Activated CD4-positive, alpha-beta T cell treated with anti-CD3 and anti-CD28 coated beads for 36 hours (primary cell): ENCODE data around the gene PRKD1. TPM values are rescaled to one million over a fixed set of nuclear protein-coding genes. Genes with fewer than 3 reads are reported as not detected.

Source experiments
- ATAC-seq: fragments of 200-7000 bp; cut with Tn5 transposase; one replicate; pipeline ENCODE4 v1.10.0; 2021; ENCODE audit warnings: mild to moderate bottlenecking, moderate library complexity
- CTCF ChIA-PET: fragments of 350-600 bp; sonication (Branson Sonifier 250); formaldehyde crosslinking; loops from one replicate; lab custom pipeline; 2021; ENCODE audit warnings: antibody characterized with exemption; lab: Charles Lee
- POLR2A ChIA-PET: fragments of 350-600 bp; sonication (Branson Sonifier 250); formaldehyde crosslinking; loops from one replicate; lab custom pipeline; 2021; ENCODE audit warnings: antibody characterized with exemption, inconsistent platforms; lab: Charles Lee
- DNase-seq: peaks from one replicate; pipeline ENCODE4 v3.0.0-alpha.2; 2020
- H3K27ac Mint-ChIP-seq: one replicate; pipeline ENCODE4 v1.8.0; 2021; ENCODE audit warnings: mixed read lengths
- H3K27me3 Mint-ChIP-seq: one replicate; pipeline ENCODE4 v1.8.0; 2021; ENCODE audit warnings: mixed read lengths
- H3K36me3 Mint-ChIP-seq: one replicate; pipeline ENCODE4 v1.8.0; 2021; ENCODE audit warnings: low read depth, mixed read lengths
- H3K4me1 Mint-ChIP-seq: one replicate; pipeline ENCODE4 v1.8.0; 2021; ENCODE audit warnings: mixed read lengths
- H3K4me3 Mint-ChIP-seq: one replicate; pipeline ENCODE4 v1.8.0; 2021; ENCODE audit warnings: mild to moderate bottlenecking, moderate library complexity, mixed read lengths
- H3K9me3 Mint-ChIP-seq: one replicate; pipeline ENCODE4 v1.8.0; 2021; ENCODE audit warnings: low read depth, mixed read lengths
- intact Hi-C, 2 experiments: fragments of 100-400 bp; cut with DNase I in 1 of 2; cut with micrococcal nuclease in 1 of 2; formaldehyde crosslinking; loops; one replicate each; pipeline versions ENCODE4 v1.14.2 to v1.15.1; 2022 to 2024; cut with DNase I, micrococcal nuclease
- total RNA-seq, 2 experiments: library from RNA; stranded (reverse); gene quantifications; one replicate each; pipeline ENCODE4 v1.2.3, GENCODE V29; 2021

PRKD1 gene
- total RNA-seq, 2 experiments from 2014 or later = not detected

DNA sequence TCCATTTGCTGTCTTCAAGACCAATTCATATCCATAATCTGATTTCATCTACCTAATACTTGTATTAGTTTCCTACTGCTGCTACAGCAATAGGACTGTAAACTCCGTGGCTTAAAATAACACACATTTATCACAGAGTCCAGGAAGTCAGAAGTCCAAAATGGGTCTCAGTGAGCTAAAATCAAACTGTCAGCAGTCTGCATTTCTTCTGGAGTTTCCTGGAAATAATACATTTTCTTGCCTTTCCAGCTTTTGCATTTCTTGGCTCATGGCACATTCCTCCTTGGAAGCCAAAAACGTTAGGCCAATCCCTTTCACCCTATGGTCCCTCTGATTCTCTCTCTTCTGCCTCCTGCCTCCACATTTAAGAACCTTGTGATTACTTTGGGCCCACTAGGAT is 239.8 kb downstream of the PRKD1 start:
- Mint-ChIP-seq H3K27me3 (no peaks in the 10 kb centered on the region), H3K36me3 (no peaks in the 10 kb centered on the region), H3K4me3 (no peak overlapping the region), H3K27ac (no peak overlapping the region), H3K4me1 (no peaks in the 10 kb centered on the region), H3K9me3 (peaks cover 13% of the 10 kb centered on the region)
- no peak for ATAC-seq
- ChIA-PET POLR2A (no interaction called here), CTCF (interaction anchor here (0.8 kb wide), 1 partner anchor 368 kb away, joined by 3 read pairs; no protein-coding TSS in a partner anchor)
- no peak for DNase-seq
- intact Hi-C loops = no loop called here

DNA sequence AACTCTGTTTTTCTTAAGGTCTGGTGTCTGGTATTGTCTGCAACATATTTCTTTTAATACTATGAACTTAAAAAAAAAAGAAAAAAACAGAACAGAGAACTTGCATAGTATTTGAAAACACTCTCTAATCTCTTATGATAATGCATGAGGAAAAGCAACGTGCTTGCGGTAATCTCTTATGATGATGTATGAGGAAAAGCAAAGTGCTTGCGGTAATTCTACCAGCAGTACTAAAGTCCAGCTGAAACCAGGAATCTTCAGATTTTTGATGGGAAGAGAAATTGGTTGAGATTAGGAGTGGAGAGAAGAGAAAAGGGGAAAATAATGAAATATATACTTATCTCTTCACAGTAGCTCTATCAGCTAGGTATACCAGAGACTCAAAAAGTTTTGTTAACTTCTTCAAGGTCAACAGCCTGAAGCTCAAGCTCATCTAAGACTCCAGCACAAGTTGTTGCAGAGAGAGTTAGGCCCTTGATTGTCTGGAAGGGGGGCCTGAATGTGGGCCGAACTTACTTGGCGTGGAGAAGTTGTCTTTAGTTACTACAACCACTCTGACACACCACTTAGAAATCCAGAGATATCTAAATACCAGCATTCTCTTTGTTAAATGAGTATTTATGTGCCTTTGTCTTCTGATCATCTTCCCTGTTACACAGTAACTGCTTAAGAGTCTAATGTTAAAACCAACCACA is 240.4 kb downstream of the PRKD1 start:
- peaks cover 13% of the 10 kb centered on the region for H3K9me3 Mint-ChIP-seq
- no peak for DNase-seq
- ChIA-PET POLR2A (no interaction called here), CTCF (interaction anchor here (0.6 to 0.8 kb wide), 2 partner anchors 367 to 410 kb away, joined by 3 read pairs; no protein-coding TSS in a partner anchor)
- no peaks in the 10 kb centered on the region for H3K27me3 Mint-ChIP-seq
- H3K4me3 Mint-ChIP-seq = no peak overlapping the region
- intact Hi-C loops = no loop called here
- no peak overlapping the region for H3K27ac Mint-ChIP-seq
- no peaks in the 10 kb centered on the region for H3K4me1 Mint-ChIP-seq
- no peak for ATAC-seq
- no peaks in the 10 kb centered on the region for H3K36me3 Mint-ChIP-seq

- intact Hi-C loops = no loop called here
- Mint-ChIP-seq H3K27me3 (no peaks in the 10 kb centered on the region), H3K27ac (no peak overlapping the region), H3K4me3 (no peak overlapping the region), H3K9me3 (peaks cover 6% of the 10 kb centered on the region), H3K4me1 (no peaks in the 10 kb centered on the region), H3K36me3 (no peaks in the 10 kb centered on the region)
- ChIA-PET POLR2A (no interaction called here), CTCF (interaction anchor here (0.7 kb wide), 1 partner anchor 10 kb away, joined by 3 read pairs; no protein-coding TSS in a partner anchor)
- DNase-seq (no peak), ATAC-seq (no peak)
Observed at GRCh38 chr14:29684926-29685325, 242.7 kb downstream of the PRKD1 start.

DNA sequence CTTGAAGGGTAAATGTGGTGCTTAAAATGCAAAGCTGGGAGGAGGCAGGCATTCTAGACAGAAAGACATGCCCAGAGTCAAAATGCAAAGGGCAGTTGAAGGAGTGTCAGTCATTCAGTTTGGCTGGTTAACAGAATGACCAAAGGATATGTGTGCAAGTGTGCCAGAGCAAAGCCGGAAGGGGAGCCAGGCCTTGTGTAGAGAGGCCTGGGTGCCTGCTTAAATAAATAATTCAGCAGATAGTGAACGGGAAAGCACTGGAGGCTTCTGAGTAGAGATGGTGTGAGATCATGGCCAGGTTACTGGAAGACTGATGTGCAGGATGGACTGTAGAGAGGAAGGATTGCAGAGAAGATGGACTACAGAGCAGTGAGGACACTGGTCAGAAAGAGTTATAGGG is 244.9 kb downstream of the PRKD1 start:
- DNase-seq (no peak), ATAC-seq (no peak)
- POLR2A ChIA-PET = no interaction called here
- Mint-ChIP-seq H3K36me3 (no peaks in the 10 kb centered on the region), H3K9me3 (peaks cover 4% of the 10 kb centered on the region), H3K4me1 (no peaks in the 10 kb centered on the region), H3K27ac (no peak overlapping the region), H3K27me3 (no peaks in the 10 kb centered on the region), H3K4me3 (no peak overlapping the region)
- CTCF ChIA-PET = interaction anchor here (1.0 kb wide), 1 partner anchor 22 kb away, joined by 4 read pairs; no protein-coding TSS in a partner anchor
- intact Hi-C loops = no loop called here

GRCh38 chr14:29681316-29681715 is 246.3 kb downstream of the PRKD1 start:
- peaks cover 4% of the 10 kb centered on the region for H3K9me3 Mint-ChIP-seq

GRCh38 chr14:29674566-29675285 is 252.9 kb downstream of the PRKD1 start:
- H3K27me3 Mint-ChIP-seq = no peaks in the 10 kb centered on the region
- intact Hi-C loops = no loop called here
- ChIA-PET CTCF (interaction anchor here (0.6 to 0.7 kb wide), 4 partner anchors 9 to 206 kb away, joined by 3 read pairs; no protein-coding TSS in a partner anchor), POLR2A (no interaction called here)
- no peak for ATAC-seq
- no peaks in the 10 kb centered on the region for H3K36me3 Mint-ChIP-seq
- H3K4me1 Mint-ChIP-seq = no peaks in the 10 kb centered on the region
- DNase-seq = no peak
- no peak overlapping the region for H3K4me3 Mint-ChIP-seq
- H3K27ac Mint-ChIP-seq = no peak overlapping the region
- peaks cover 3% of the 10 kb centered on the region for H3K9me3 Mint-ChIP-seq

More at GRCh38 chr14:29681316-29681715, 246.3 kb downstream of the PRKD1 start:
- H3K4me1 Mint-ChIP-seq = no peaks in the 10 kb centered on the region
- intact Hi-C loops = no loop called here
- ChIA-PET POLR2A (no interaction called here), CTCF (interaction anchor here (0.7 kb wide), 1 partner anchor 15 kb away, joined by 3 read pairs; no protein-coding TSS in a partner anchor)
- no peak overlapping the region for H3K4me3 Mint-ChIP-seq
- H3K27ac Mint-ChIP-seq = no peak overlapping the region
- ATAC-seq (no peak), DNase-seq (no peak)
- no peaks in the 10 kb centered on the region for H3K27me3 Mint-ChIP-seq
- H3K36me3 Mint-ChIP-seq = no peaks in the 10 kb centered on the region

DNA sequence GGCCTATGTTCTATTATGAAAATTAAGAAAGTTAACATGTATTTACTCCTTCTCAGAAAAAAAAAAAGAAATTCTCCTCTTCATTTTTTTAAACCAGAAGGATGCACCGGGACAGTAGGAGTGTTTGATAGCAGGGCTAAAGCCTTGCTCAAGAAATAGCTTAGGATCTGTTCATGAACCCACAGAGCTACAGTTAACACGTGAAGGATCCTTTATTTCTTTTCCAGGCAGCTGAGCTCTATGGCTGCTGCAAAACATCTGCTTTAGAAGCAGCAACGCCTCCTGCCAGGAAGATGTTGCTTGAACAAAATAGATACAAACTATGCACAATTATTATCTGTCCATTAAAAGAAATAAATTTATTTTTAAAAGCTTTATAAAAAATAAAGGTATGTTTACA is 254.8 kb downstream of the PRKD1 start:
- ChIA-PET CTCF (no interaction called here), POLR2A (no interaction called here)
- H3K36me3 Mint-ChIP-seq = no peaks in the 10 kb centered on the region
- H3K9me3 Mint-ChIP-seq = peaks cover 2% of the 10 kb centered on the region
- ATAC-seq = no peak
- no peaks in the 10 kb centered on the region for H3K27me3 Mint-ChIP-seq
- intact Hi-C loops = no loop called here
- DNase-seq = no peak
- H3K27ac Mint-ChIP-seq = no peak overlapping the region
- no peaks in the 10 kb centered on the region for H3K4me1 Mint-ChIP-seq
- no peak overlapping the region for H3K4me3 Mint-ChIP-seq

- intact Hi-C loops = no loop called here
- Mint-ChIP-seq H3K4me1 (no peaks in the 10 kb centered on the region), H3K4me3 (no peak overlapping the region), H3K36me3 (no peaks in the 10 kb centered on the region), H3K9me3 (peaks cover 2% of the 10 kb centered on the region), H3K27ac (no peak overlapping the region), H3K27me3 (no peaks in the 10 kb centered on the region)
- ATAC-seq (no peak), DNase-seq (no peak)
- ChIA-PET CTCF (no interaction called here), POLR2A (no interaction called here)
Observed at GRCh38 chr14:29671034-29671433, 256.6 kb downstream of the PRKD1 start.

GRCh38 chr14:29668201-29668600 is 259.4 kb downstream of the PRKD1 start:
- Mint-ChIP-seq H3K27me3 (no peaks in the 10 kb centered on the region), H3K9me3 (peaks cover 5% of the 10 kb centered on the region), H3K36me3 (no peaks in the 10 kb centered on the region), H3K4me3 (no peak overlapping the region), H3K27ac (no peak overlapping the region), H3K4me1 (no peaks in the 10 kb centered on the region)
- ChIA-PET POLR2A (no interaction called here), CTCF (no interaction called here)
- intact Hi-C loops = no loop called here
- DNase-seq (no peak), ATAC-seq (no peak)

DNA sequence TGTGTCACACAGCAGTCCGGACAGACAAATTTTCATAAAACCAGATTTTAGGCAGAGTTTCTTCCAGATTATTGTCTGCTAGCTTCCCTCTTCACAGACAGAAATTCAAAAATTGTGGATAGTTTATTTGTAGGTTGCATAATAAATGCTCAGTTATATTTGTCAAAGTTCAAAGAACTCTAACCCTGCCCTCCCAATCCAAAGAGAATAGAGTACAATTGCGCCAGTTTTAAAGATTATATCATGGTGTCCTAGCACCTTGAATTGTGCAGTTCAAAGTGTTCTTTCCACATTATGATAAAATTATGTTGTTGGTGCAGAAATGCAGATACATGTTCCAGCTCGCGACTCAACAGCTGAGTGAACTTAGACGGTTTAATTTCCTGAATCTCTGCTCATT is 263.1 kb downstream of the PRKD1 start:
- intact Hi-C loops = no loop called here
- H3K9me3 Mint-ChIP-seq = peaks cover 6% of the 10 kb centered on the region
- no peaks in the 10 kb centered on the region for H3K27me3 Mint-ChIP-seq
- no peaks in the 10 kb centered on the region for H3K36me3 Mint-ChIP-seq
- CTCF ChIA-PET = no interaction called here
- no peaks in the 10 kb centered on the region for H3K4me1 Mint-ChIP-seq
- H3K27ac Mint-ChIP-seq = no peak overlapping the region
- DNase-seq (no peak), ATAC-seq (no peak)
- POLR2A ChIA-PET = no interaction called here
- no peak overlapping the region for H3K4me3 Mint-ChIP-seq

GRCh38 chr14:29663281-29663801 is 264.3 kb downstream of the PRKD1 start:
- intact Hi-C loops = no loop called here
- H3K9me3 Mint-ChIP-seq = peaks cover 5% of the 10 kb centered on the region
- ATAC-seq = no peak
- CTCF ChIA-PET = no interaction called here
- H3K4me1 Mint-ChIP-seq = no peaks in the 10 kb centered on the region
- POLR2A ChIA-PET = no interaction called here
- no peak overlapping the region for H3K27ac Mint-ChIP-seq
- DNase-seq = no peak
- H3K4me3 Mint-ChIP-seq = no peak overlapping the region
- H3K36me3 Mint-ChIP-seq = no peaks in the 10 kb centered on the region
- no peaks in the 10 kb centered on the region for H3K27me3 Mint-ChIP-seq
